HepG2 (cell line): ENCODE results near the gene SMIM38. TPM values are rescaled to one million over a fixed set of nuclear protein-coding genes. Genes with fewer than 3 reads are reported as not detected.

Experiments used
- CEBPG ChIP-seq: IDR thresholded peaks from 2 replicates; pipeline ENCODE4 v1.6.1; 2016
- DR1 ChIP-seq: sonication (generic); formaldehyde crosslinking; IDR thresholded peaks from 2 replicates; pipeline ENCODE4 v1.8.0; 2021; ENCODE audit warnings: mild to moderate bottlenecking, missing genetic modification reagents, inconsistent platforms
- FOXK2 ChIP-seq: fragments of 450-650 bp; IDR thresholded peaks from 2 replicates; pipeline ENCODE4 v1.6.1; 2016
- HNRNPK ChIP-seq: fragments of 200-400 bp; formaldehyde crosslinking; IDR thresholded peaks from 2 replicates; pipeline ENCODE4 v1.6.1; 2018; ENCODE audit warnings: low read length, low read depth, moderate library complexity, mild to moderate bottlenecking; ENCODE audit not compliant: poor library complexity, severe bottlenecking
- HNRNPUL1 ChIP-seq: fragments of 200-400 bp; formaldehyde crosslinking; IDR thresholded peaks from 2 replicates; pipeline ENCODE4 v1.6.1; 2017; ENCODE audit warnings: low read depth, mild to moderate bottlenecking, low read length, moderate library complexity
- IRF2 ChIP-seq: IDR thresholded peaks from 2 replicates; pipeline ENCODE4 v1.6.1; 2018; ENCODE audit warnings: missing genetic modification reagents, missing compliant biosample characterization
- KDM1A ChIP-seq: IDR thresholded peaks from 2 replicates; pipeline ENCODE4 v1.6.1; 2016; ENCODE audit warnings: missing compliant biosample characterization
- KDM6A ChIP-seq: IDR thresholded peaks from 2 replicates; pipeline ENCODE4 v1.6.1; 2016; ENCODE audit warnings: low read depth
- PHB2 ChIP-seq: fragments of 450-650 bp; IDR thresholded peaks from 2 replicates; pipeline ENCODE4 v1.6.1; 2018; ENCODE audit not compliant: partially characterized antibody
- PHF20 ChIP-seq: sonication (generic); formaldehyde crosslinking; IDR thresholded peaks from 2 replicates; pipeline ENCODE4 v1.5.0; 2020; ENCODE audit warnings: mild to moderate bottlenecking, missing genetic modification reagents
- RXRB ChIP-seq: IDR thresholded peaks from 2 replicates; pipeline ENCODE4 v1.6.1; 2016; ENCODE audit warnings: borderline replicate concordance, missing genetic modification reagents, missing compliant biosample characterization
- STAG1 ChIP-seq: sonication (generic); formaldehyde crosslinking; IDR thresholded peaks from 2 replicates; pipeline ENCODE4 v1.4.0; 2020; ENCODE audit warnings: missing genetic modification reagents
- TOE1 ChIP-seq: sonication (generic); formaldehyde crosslinking; IDR thresholded peaks from 2 replicates; pipeline ENCODE4 v1.4.0; 2020; ENCODE audit warnings: mild to moderate bottlenecking, missing genetic modification reagents
- ZBED4 ChIP-seq: sonication (generic); formaldehyde crosslinking; IDR thresholded peaks from 2 replicates; pipeline ENCODE4 v1.4.0; 2020; ENCODE audit warnings: missing genetic modification reagents, borderline replicate concordance
- ZHX2 ChIP-seq, 2 experiments: sonication (generic) in 1 of 2; formaldehyde crosslinking in 1 of 2; IDR thresholded peaks; 2 replicates each; pipeline versions ENCODE4 v1.6.1 to v1.9.0; 2014 to 2022; ENCODE audit warnings: antibody characterized with exemption in 1 of 2, borderline replicate concordance in 1 of 2, inconsistent platforms in 1 of 2, low read depth in 1 of 2, missing genetic modification reagents in 1 of 2
- ZIK1 ChIP-seq: sonication (generic); formaldehyde crosslinking; IDR thresholded peaks from 2 replicates; pipeline ENCODE4 v1.5.0; 2020; ENCODE audit warnings: mild to moderate bottlenecking, low read depth, missing genetic modification reagents, borderline replicate concordance
- ZNF546 ChIP-seq: sonication (generic); formaldehyde crosslinking; conservative IDR thresholded peaks from 2 replicates; pipeline ENCODE4 v1.8.1; 2023; ENCODE audit warnings: mild to moderate bottlenecking, missing genetic modification reagents
- ZNF552 ChIP-seq: sonication (generic); formaldehyde crosslinking; IDR thresholded peaks from 2 replicates; pipeline ENCODE4 v1.9.0; 2022; ENCODE audit warnings: missing genetic modification reagents, mild to moderate bottlenecking, borderline replicate concordance
- ZNF607 ChIP-seq: sonication (generic); formaldehyde crosslinking; IDR thresholded peaks from 2 replicates; pipeline ENCODE4 v1.5.1; 2020; ENCODE audit warnings: missing genetic modification reagents, mild to moderate bottlenecking, borderline replicate concordance
- ZNF639 ChIP-seq: conservative IDR thresholded peaks from 2 replicates; pipeline ENCODE4 v1.6.1; 2018; ENCODE audit warnings: missing genetic modification reagents
- polyA plus RNA-seq, 8 experiments: library from polyadenylated mRNA; depleted of rRNA in 3 of 8; stranded (reverse) in 7 of 8; unstranded in 1 of 8; fragments of >200 nt; fragmentation: Illumina TruSeq in 4 of 8; extraction: Trizol in 4 of 8; gene quantifications; 2 replicates each; pipeline versions ENCODE4 v1.2.1 to v1.2.3, GENCODE V29; 2011 to 2016; ENCODE audit warnings: low read depth in 4 of 8, missing spikeins in 1 of 8, mixed read lengths in 1 of 8; ENCODE audit not compliant: insufficient read depth in 1 of 8
- total RNA-seq, 5 experiments: library from RNA; depleted of rRNA; stranded (reverse); fragments of >200 nt; fragmentation: Illumina TruSeq; extraction: Trizol; gene quantifications; 2 replicates each; pipeline ENCODE4 v1.2.3, GENCODE V29; 2016; ENCODE audit warnings: low read depth in 1 of 5

The SMIM38 gene
- total and polyA plus RNA-seq, 2 of the 13 experiments (the other 11 are each of a cell fraction or from before 2014, with no cell fraction given) = 0.30 to 0.40 TPM

- TF ChIP-seq ZHX2 (IDR thresholded peaks at IDR 0.05; ENCODE audit: low read depth) (no peak), ZHX2 (CRISPR knock-in tag; IDR thresholded peaks at IDR 0.05; ENCODE audit: borderline replicate concordance) (no peak), ZIK1 (CRISPR knock-in tag) (no peak), KDM6A (CRISPR knock-in tag) (no peak), ZNF546 (no peak), FOXK2 (no peak), KDM1A (CRISPR knock-in tag) (no peak), RXRB (CRISPR knock-in tag) (peak; percentile 43; the same call in 1 of the 2 replicates), PHB2 (no peak), CEBPG (CRISPR knock-in tag) (no peak), HNRNPUL1 (no peak), STAG1 (CRISPR knock-in tag) (peak; percentile 97), DR1 (no peak), ZNF639 (CRISPR knock-in tag) (0 out of 2 replicates have a peak, but pooled peaks have one; percentile 31), PHF20 (CRISPR knock-in tag) (no peak), TOE1 (CRISPR knock-in tag) (no peak), ZNF607 (CRISPR knock-in tag) (no peak), ZBED4 (CRISPR knock-in tag) (no peak), ZNF552 (no peak), IRF2 (no peak), HNRNPK (no peak)
Measured at GRCh38 chr11:69131644-69132300, 24.0 kb upstream of the SMIM38 start (continued).
